Measurements from ENCODE around the gene MRM3. TPM values are rescaled to one million over a fixed set of nuclear protein-coding genes. Genes with fewer than 3 reads are reported as not detected.
"Not testable (repeated sequence)": the region's sequence is repeated elsewhere in the genome, so short reads cannot be mapped to it uniquely, and the experiment has no call there.

Gene MRM3, protein sequence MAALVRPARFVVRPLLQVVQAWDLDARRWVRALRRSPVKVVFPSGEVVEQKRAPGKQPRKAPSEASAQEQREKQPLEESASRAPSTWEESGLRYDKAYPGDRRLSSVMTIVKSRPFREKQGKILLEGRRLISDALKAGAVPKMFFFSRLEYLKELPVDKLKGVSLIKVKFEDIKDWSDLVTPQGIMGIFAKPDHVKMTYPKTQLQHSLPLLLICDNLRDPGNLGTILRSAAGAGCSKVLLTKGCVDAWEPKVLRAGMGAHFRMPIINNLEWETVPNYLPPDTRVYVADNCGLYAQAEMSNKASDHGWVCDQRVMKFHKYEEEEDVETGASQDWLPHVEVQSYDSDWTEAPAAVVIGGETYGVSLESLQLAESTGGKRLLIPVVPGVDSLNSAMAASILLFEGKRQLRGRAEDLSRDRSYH
- total RNA-seq = 22.4 TPM
- long read RNA-seq, transcript MRM3-201 (4 exons, 1,809 nt) = major isoform, 50 of 58 reads
- long read RNA-seq, partial matches to known transcripts = 0 of 58 reads
- long read RNA-seq, other reads (novel, unspliced or antisense) = 3 of 58 reads

DNA sequence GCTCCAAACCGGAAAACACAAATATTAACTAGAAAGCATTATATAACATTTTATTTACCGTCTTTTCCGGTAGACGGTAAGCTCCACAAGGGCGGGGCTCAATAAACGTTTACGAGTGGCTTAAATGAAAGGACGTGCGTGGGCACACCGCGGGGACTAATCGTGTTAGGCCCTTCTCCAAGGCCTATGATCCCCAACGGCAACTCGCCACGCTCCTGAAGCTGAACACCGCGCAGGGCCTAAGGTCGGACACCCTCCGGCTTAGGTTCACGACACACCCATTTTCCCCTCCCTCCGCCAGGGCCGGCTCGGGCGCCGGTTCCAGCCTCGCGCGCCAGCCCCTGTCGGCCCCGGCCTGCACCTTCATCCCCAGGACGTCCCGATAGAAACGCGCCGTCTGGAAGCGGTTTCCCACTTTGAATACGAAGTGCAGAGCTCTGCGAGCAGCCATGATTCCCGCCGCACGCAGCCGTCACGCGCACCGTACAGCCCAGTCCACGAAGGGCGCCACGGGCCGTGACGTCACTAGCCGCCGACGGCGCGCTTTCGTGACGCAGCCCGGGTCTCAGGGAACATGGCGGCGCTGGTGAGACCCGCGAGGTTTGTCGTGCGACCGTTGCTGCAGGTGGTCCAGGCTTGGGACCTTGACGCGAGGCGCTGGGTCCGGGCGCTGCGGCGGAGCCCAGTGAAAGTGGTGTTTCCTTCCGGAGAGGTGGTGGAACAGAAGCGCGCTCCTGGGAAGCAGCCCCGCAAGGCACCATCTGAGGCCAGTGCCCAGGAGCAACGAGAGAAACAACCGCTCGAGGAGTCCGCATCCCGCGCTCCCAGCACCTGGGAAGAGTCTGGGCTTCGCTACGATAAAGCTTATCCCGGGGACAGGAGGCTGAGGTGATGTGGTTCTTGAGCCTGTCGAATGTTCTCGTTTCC lies at the start of gene MRM3, which contains the start of gene GLOD4:
Gene MRM3, plus strand, starts transcription at position 549 of the 927 bp plus-strand sequence. Its CDS starts 26 bp downstream, at position 575.
Gene GLOD4, minus strand, starts transcription at position 476 of the 927 bp plus-strand sequence. Its CDS starts 25 bp downstream, at position 451.
- DNase-seq (peak; percentile 98), ATAC-seq (peak; percentile 98)
- intact Hi-C loops (cut with micrococcal nuclease) = no loop called here

DNA sequence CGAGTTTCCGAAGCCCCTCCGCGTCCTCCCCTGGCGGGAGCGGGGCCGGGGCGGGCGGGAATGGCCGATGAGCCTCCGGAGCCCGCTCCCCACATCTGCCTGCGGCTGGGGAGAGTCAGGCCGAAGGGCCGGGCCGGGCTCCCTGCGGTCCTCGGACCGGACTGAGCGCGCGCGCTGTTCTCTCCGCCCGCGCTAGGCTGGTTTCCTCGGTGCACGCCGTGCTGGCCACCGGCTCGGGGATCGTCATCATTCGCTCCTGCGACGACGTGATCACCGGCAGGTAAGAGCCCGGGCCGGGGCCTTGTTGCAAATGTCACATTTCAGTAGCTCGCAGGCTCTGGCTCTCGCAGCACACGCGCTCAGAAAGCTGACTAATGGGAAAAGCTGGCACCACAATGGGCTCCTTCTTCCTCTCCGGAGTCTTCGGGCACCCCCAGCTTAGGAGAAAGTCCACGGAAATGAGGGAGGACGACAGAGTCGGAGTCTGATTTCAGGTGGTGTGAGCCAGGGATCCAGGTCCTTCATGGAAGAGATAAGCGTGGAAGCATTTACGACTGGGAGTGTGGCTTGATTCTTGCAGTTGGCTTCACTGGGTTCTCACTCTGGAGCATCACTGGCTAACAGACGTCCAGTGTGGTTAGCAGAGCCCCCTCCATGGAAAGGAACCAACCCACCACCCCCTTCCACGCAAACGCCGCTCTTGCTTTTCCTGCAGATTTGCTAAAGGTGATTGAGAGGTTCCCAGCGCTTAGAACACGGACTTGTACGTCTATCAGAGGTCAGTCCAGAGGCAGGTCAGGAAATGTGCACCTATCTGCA lies 49.0 kb upstream of the MRM3 start:
- intact Hi-C loops (cut with micrococcal nuclease) = no loop called here
- peak; percentile 54 for DNase-seq
- ATAC-seq = peak; percentile 67

DNA sequence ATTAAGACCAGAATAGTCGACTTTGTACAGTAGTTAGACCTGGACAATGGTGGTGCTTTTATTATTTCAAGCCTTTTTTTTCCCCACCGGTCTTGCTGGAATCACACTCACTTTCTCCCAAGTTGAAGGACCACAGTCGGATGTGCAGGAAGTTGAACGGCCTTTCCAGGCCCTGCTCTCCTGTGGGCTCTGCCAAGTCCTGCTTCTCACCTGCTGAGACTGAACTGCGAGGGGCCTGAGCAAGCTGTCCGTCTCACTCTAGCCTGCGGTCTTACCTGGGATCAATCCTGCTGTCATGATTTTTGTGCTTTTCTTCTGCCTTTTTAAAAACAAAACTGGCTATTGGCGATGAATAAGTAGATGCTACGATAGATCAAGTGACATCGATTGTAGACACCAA lies 48.4 kb upstream of the MRM3 start:
- no peak for ATAC-seq
- DNase-seq = no peak
- intact Hi-C loops (cut with micrococcal nuclease) = no loop called here

DNA sequence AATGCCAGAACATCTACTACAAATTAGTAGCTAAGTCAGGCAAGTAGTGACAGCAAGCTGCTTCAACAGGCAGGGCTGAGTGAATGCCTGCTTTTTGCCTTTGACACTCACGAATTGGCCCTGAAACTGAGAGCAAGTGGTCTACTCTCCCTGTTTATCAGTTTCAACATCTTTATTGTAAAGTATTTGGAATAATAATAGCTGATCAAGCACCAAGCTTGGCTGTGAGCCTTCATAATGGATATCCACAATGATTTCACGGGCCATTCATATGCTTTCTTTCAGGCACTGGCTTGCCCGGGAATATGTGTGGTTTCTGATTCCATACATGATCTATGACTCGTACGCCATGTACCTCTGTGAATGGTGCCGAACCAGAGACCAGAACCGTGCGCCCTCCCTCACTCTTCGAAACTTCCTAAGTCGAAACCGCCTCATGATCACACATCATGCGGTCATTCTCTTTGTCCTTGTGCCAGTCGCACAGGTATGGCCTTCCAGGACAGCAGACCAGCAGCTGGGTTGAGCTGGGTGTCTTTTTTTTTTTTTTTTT lies 44.5 kb upstream of the MRM3 start:
- ATAC-seq (no peak), DNase-seq (no peak)
- intact Hi-C loops (cut with micrococcal nuclease) = no loop called here

DNA sequence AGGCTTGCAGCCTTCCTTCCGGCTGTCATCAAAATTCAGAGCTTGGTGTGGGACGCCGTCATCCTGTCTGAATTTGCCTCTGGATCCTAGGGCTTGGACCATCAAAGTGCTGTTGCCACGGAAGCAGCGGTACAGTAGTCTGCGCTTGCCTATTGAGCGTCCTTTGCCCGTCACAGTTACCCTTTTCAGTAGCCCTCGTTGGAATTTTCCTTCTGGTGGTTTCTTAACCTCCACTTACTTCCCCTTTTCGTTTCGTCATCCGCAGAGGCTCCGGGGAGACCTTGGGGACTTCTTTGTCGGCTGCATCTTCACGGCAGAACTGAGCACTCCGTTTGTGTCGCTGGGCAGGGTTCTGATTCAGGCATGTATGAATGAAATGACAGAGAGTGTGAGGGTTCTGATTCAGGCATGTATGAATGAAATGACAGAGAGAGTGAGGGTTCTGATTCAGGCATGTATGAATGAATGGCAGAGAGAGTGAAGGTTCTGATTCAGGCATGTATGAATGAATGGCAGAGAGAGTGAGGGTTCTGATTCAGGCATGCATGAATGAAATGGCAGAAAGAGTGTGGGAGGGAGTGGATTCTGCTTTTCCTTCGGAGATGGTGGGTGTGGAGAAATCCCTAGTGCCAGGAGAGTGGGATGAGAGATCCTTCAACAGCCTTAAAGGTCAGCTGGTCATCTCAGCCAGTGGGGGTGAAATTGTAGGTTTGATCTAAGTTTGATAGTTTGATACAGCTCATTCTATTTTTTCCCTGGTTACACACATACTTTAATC lies 41.7 kb upstream of the MRM3 start:
- DNase-seq (no peak), ATAC-seq (peak; percentile 20)
- intact Hi-C loops (cut with micrococcal nuclease) = no loop called here

DNA sequence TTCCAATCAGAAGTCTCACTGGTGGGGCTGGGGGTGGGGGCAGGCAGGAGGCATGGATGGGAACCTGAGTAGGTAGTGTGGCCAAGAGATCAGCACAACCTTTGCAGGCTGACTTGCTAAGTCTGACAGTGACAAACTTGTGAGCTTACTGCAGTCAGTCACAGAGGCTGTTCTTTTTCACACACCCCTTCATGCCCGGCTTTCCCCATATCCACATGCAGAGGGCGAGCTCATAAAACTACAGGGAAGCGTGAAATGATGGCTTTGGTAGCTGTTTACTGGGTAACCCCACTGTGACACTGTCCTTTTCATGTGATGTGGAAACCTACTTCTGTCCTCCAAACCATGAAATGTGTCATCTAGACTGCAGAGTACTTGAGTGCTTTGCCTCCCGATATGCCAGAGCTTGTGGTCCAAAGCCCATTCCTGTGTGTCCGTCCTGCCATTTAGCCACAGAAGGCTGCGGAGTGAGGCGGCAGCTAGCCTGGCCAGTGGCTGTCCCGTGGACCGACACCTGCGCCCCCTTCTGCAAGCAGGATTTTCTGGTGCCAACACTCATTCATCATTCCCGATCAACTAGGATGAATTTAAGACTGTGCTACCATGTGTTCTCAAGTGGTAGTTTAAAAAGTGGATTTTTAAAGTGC lies 39.9 kb upstream of the MRM3 start:
- intact Hi-C loops (cut with micrococcal nuclease) = no loop called here
- DNase-seq (no peak), ATAC-seq (no peak)

DNA sequence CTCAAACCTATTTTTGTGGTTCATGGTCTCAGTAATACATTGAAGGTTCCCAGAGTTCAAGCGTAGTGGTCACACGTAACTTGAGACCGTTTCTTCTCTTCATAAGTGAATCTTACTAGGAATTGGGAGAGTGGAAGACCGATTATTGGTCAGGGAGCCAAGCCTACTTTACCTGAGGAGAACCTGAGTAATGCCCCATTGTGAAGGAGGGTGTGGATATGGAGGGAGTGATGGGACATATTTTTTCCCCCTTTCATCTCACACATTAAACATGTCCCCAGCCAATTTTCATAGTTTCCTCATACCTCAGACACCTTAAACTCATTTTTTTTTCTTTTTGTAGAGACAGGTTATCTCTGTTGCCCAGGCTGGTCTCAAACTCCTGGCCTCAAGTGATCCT lies 39.0 kb upstream of the MRM3 start:
- no peak for ATAC-seq
- intact Hi-C loops (cut with micrococcal nuclease) = no loop called here
- DNase-seq = no peak

DNA sequence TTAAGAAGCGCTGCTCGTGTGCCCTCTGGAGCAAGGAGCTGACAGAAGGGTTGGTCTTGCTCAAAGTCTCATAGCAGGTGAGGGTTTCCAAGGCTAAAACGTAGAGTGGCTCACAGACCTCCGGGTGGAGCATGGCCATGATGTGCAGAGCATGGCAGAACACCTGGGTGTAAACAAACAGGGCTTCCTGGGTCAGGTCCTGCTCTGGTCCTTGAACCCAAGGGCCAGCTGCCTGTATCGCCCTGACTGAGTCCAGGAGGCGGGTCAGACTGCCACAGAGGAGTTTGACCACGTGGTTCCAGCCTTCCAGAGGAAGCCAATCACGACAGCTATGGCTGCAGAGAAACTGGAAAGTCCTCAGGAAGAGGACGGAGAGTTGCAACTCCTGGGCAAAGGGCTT lies 37.2 kb upstream of the MRM3 start:
- no peak for ATAC-seq
- intact Hi-C loops (cut with micrococcal nuclease) = no loop called here
- no peak for DNase-seq

DNA sequence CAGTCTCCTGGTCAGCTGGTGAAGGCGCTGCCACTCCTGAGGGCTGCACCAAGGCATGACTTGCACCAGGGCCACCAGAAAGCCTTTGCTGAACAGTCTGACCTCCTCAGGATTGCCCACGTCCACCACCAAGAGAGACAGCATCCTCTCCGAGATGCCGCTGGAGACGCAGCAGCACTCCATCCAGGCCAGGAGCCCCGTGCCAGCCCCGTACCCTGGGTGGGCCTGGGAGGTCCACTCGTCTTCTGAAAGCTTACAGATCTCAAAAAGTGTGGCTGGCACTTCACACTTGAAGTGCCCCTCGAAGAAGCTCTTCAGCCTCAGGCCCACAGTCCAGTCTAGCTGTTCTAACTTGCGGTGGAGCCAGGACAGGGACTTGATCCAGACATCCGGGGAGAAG lies 36.7 kb upstream of the MRM3 start:
- intact Hi-C loops (cut with micrococcal nuclease) = no loop called here
- DNase-seq (no peak), ATAC-seq (no peak)

DNA sequence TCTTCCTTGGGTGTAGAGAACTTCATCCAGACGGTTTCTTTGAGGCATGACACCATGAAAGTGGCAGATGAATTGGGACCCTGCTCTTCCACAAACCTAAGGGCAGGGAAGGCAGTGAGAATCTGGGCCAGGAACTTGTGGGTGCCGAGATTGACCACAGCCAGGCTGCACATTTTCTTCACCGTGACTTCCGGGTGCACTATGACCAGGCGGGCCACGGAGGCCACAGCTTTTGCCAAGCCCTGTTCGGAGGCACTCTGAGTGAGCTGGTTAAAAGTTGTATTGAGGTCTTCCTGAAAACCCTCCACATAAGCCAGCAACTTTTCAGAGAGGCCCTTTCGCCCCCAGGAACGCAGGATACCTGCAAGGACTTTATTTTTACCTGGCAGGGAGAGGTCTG lies 36.0 kb upstream of the MRM3 start:
- no peak for DNase-seq
- no peak for ATAC-seq
- intact Hi-C loops (cut with micrococcal nuclease) = no loop called here

DNA sequence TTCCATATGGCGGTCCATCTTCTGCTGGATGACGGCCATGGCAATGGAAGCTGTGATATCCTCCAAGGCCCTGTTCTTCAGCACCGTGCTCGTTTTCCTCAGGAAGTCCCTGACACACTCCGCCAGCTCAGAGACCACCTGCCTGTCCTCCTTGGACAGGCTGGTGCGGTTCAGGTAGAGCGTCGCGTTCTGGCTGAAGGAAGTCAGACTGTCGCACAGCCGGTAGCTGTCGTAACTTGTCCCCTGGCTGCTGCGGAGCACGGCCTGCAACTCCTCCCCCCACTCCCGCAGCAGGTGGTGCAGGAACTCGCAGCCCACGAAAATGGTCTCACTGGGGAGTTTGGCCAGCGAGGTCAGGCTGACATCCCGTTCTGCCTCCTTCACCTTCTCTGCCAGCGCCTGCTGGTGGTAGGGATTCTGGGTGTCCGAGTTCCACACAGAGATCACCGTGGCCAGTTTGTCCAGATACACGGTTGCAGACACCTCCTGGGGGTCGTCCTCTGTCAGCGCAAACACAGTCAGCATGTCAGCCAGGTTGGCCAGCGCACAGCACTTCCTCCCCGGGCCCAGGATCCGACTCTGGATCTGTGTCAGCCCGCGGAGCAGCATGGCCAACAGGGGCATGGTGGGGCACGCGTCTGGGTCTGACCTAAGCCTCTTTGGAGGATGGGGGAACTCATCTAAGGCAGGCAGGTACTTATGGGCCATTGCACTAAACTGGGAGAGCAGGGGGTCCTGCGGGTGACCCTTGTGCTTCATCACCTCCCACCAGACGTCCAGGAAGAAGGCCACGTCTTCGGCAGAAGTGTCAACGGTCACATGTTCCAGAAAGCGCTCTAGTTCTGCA lies 35.1 kb upstream of the MRM3 start:
- no peak for ATAC-seq
- intact Hi-C loops (cut with micrococcal nuclease) = no loop called here
- no peak for DNase-seq

DNA sequence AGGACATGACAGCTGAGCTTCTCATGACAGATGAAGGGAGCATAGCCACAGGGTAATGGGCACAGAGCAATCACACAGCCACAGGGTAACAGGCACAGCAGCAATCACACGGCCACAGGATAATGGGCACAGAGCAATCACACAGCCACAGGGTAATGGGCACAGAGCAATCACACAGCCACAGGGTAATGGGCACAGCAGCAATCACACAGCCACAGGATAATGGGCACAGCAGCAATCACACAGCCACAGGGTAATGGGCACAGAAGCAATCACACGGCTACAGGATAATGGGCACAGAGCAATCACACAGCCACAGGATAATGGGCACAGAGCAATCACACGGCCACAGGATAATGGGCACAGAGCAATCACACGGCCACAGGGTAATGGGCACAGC lies 33.5 kb upstream of the MRM3 start:
- intact Hi-C loops (cut with micrococcal nuclease); ATAC-seq; DNase-seq: not testable (repeated sequence)

DNA sequence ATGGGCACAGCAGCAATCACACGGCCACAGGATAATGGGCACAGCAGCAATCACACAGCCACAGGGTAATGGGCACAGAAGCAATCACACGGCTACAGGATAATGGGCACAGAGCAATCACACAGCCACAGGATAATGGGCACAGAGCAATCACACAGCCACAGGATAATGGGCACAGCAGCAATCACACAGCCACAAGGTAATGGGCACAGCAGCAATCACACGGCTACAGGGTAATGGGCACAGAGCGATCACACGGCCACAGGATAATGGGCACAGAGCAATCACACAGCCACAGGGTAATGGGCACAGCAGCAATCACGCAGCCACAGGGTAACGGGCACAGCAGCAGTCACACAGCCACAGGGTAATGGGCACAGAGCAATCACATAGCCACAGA lies 32.8 kb upstream of the MRM3 start:
- ATAC-seq; intact Hi-C loops (cut with micrococcal nuclease); DNase-seq: not testable (repeated sequence)

DNA sequence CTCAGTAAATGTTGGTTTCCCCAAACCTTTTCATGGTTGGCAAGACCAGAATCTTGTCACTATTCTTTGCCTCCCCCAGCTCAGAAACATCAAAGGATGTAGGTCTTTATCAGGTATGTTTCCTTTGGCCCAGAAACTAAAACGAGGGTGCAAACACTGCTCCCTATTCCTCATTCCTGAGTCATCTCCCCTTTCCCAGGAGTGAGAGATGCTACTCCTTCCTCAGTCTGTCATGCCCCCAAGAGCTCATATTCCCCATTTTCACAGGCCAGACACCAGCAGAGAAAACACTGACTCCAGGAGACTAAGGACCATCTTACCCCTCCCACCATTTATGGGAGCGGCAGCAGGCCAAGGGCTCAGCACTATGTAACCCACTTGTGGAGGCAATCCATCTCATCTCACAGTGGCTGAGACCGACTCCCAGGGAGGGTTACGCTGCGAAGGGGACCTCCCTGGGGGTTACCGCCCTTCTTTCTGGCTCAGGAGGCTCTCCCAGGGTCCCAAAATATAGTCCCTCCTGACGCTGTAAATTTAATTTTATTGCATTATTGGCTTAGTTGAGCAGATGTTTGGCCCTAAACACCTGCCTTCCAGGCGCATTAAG lies 31.6 kb upstream of the MRM3 start:
- intact Hi-C loops (cut with micrococcal nuclease) = no loop called here
- ATAC-seq = no peak
- no peak for DNase-seq

DNA sequence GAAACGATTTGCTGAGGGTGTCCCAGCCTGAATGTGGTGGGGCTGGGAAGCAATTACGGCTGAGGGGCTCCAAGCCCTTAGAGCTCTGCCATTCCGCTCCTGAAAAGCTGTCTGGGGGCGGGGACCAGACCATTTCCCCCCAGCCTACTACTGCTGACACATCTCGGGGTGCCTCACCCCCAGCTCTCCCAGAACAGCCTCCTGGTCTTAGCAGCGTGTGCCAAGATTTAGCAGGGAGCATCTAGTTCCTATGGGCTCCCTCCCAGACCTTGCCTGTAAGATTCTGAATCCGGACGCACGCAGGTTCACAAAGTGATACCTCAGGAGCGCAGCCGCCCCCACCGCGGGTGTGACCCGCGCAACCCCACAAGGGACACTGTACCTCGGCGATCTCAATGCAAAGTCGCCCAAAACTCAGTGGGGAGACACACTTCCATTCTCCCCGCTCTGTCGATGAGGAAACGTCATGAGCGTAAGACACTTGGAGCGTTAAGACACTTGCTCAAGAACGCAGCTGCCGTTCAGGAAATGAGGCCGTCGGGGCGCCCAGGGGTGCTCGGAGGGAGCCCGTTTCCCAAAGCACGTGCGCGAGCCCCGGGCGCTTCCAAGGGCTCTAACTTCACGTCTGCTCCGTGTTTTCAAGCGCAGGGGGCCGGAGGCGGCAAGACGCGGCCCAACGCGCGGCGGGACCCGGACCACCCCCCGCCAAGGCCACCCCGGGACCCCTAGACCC lies 30.7 kb upstream of the MRM3 start:
- peak; percentile 17 for ATAC-seq
- intact Hi-C loops (cut with micrococcal nuclease) = no loop called here
- DNase-seq = peak; percentile 52
